ENCODE results near the gene TBC1D22A.

The TBC1D22A gene

GRCh38 chr22:47055461-47055860 is 293.0 kb downstream of the TBC1D22A start:
- TF ChIP-seq PATZ1 (CRISPR knock-in tag; IDR thresholded peaks at IDR 0.05; ENCODE audit: borderline replicate concordance), result no peak
- no peak for TF ChIP-seq ZC3H10 (CRISPR knock-in tag; IDR thresholded peaks at IDR 0.05)
- no peak for TF ChIP-seq RARB (CRISPR knock-in tag; IDR thresholded peaks at IDR 0.05)
- no peak for TF ChIP-seq CSDC2 (CRISPR knock-in tag; IDR thresholded peaks at IDR 0.05)
- TF ChIP-seq ZFP30 (CRISPR knock-in tag; IDR thresholded peaks at IDR 0.05), result no peak
- no peak for TF ChIP-seq TCF4 (CRISPR knock-in tag; IDR thresholded peaks at IDR 0.05; ENCODE audit: borderline replicate concordance)
- TF ChIP-seq SNAI2 (CRISPR knock-in tag; IDR thresholded peaks at IDR 0.05), result no peak
- no peak for TF ChIP-seq ARNTL (CRISPR knock-in tag; IDR thresholded peaks at IDR 0.05; ENCODE audit: borderline replicate concordance, low read depth)
- no peak for TF ChIP-seq OSR1 (CRISPR knock-in tag; IDR thresholded peaks at IDR 0.05)
- TF ChIP-seq TOX (CRISPR knock-in tag; IDR thresholded peaks at IDR 0.05; ENCODE audit: borderline replicate concordance), result no peak
- TF ChIP-seq ZNF8 (CRISPR knock-in tag; IDR thresholded peaks at IDR 0.05), result no peak
- no peak for TF ChIP-seq ZNF565 (CRISPR knock-in tag; conservative IDR thresholded peaks at IDR 0.05; ENCODE audit: low read depth)
- TF ChIP-seq, protein P1, sequence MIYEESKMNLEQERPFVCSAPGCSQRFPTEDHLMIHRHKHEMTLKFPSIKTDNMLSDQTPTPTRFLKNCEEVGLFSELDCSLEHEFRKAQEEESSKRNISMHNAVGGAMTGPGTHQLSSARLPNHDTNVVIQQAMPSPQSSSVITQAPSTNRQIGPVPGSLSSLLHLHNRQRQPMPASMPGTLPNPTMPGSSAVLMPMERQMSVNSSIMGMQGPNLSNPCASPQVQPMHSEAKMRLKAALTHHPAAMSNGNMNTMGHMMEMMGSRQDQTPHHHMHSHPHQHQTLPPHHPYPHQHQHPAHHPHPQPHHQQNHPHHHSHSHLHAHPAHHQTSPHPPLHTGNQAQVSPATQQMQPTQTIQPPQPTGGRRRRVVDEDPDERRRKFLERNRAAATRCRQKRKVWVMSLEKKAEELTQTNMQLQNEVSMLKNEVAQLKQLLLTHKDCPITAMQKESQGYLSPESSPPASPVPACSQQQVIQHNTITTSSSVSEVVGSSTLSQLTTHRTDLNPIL (CRISPR knock-in tag; IDR thresholded peaks at IDR 0.05; ENCODE audit: low read depth), result no peak
- no peak for TF ChIP-seq POU6F1 (CRISPR knock-in tag; IDR thresholded peaks at IDR 0.05; ENCODE audit: borderline replicate concordance, low read depth)
- TF ChIP-seq, protein P2, sequence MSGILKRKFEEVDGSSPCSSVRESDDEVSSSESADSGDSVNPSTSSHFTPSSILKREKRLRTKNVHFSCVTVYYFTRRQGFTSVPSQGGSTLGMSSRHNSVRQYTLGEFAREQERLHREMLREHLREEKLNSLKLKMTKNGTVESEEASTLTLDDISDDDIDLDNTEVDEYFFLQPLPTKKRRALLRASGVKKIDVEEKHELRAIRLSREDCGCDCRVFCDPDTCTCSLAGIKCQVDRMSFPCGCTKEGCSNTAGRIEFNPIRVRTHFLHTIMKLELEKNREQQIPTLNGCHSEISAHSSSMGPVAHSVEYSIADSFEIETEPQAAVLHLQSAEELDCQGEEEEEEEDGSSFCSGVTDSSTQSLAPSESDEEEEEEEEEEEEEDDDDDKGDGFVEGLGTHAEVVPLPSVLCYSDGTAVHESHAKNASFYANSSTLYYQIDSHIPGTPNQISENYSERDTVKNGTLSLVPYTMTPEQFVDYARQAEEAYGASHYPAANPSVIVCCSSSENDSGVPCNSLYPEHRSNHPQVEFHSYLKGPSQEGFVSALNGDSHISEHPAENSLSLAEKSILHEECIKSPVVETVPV (CRISPR knock-in tag; IDR thresholded peaks at IDR 0.05), result no peak
- no peak for TF ChIP-seq GLIS3 (CRISPR knock-in tag; IDR thresholded peaks at IDR 0.05)
- TF ChIP-seq ZFP3 (CRISPR knock-in tag; IDR thresholded peaks at IDR 0.05), result no peak
- TF ChIP-seq ESRRG (CRISPR knock-in tag; IDR thresholded peaks at IDR 0.05), result no peak
- no peak for TF ChIP-seq PPARA (CRISPR knock-in tag; IDR thresholded peaks at IDR 0.05; ENCODE audit: borderline replicate concordance)
- ATAC-seq, result no peak

- no peak for TF ChIP-seq ISL1 (CRISPR knock-in tag; IDR thresholded peaks at IDR 0.05)
- TF ChIP-seq ZNF8 (CRISPR knock-in tag; IDR thresholded peaks at IDR 0.05), result no peak
- TF ChIP-seq RARB (CRISPR knock-in tag; IDR thresholded peaks at IDR 0.05), result no peak
- TF ChIP-seq ZFP30 (CRISPR knock-in tag; IDR thresholded peaks at IDR 0.05), result no peak
- no peak for TF ChIP-seq POU6F1 (CRISPR knock-in tag; IDR thresholded peaks at IDR 0.05; ENCODE audit: borderline replicate concordance, low read depth)
- no peak for TF ChIP-seq ZFP3 (CRISPR knock-in tag; IDR thresholded peaks at IDR 0.05)
- no peak for TF ChIP-seq OSR1 (CRISPR knock-in tag; IDR thresholded peaks at IDR 0.05)
- TF ChIP-seq ARNTL (CRISPR knock-in tag; IDR thresholded peaks at IDR 0.05; ENCODE audit: borderline replicate concordance, low read depth), result no peak
- ATAC-seq, result no peak
Measured at GRCh38 chr22:47055921-47056320, 293.5 kb downstream of the TBC1D22A start.

DNA sequence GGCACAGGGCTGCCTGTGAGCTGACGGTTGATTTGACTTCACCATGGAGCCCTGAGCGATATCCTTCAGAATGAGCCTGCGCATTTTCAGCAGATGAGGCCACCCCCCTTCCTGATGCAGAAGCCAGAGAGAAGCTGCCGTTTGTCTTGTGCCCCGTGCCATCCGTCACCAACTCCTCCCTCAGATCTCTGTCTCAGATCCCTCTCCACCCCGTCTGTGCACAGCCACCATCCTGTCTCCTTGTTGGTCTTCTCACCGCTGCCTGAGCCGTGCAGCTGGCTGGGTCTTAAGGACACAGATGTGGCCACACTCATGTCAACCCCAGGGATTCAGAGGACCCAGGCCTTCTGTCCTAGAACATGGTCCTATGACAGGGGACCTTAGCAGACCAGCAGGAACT is 293.9 kb downstream of the TBC1D22A start:
- ATAC-seq, result no peak
- TF ChIP-seq BACH2 (CRISPR knock-in tag; IDR thresholded peaks at IDR 0.05; ENCODE audit: borderline replicate concordance) (no peak), PPARA (CRISPR knock-in tag; IDR thresholded peaks at IDR 0.05; ENCODE audit: borderline replicate concordance) (no peak), TOX (CRISPR knock-in tag; IDR thresholded peaks at IDR 0.05; ENCODE audit: borderline replicate concordance) (no peak), CSDC2 (CRISPR knock-in tag; IDR thresholded peaks at IDR 0.05) (no peak), ZNF8 (CRISPR knock-in tag; IDR thresholded peaks at IDR 0.05) (no peak), POU6F1 (CRISPR knock-in tag; IDR thresholded peaks at IDR 0.05; ENCODE audit: borderline replicate concordance, low read depth) (no peak), ARNTL (CRISPR knock-in tag; IDR thresholded peaks at IDR 0.05; ENCODE audit: borderline replicate concordance, low read depth) (no peak), ZC3H10 (CRISPR knock-in tag; IDR thresholded peaks at IDR 0.05) (no peak), ZFP30 (CRISPR knock-in tag; IDR thresholded peaks at IDR 0.05) (no peak), TCF4 (CRISPR knock-in tag; IDR thresholded peaks at IDR 0.05; ENCODE audit: borderline replicate concordance) (no peak), RARB (CRISPR knock-in tag; IDR thresholded peaks at IDR 0.05) (no peak), GLIS3 (CRISPR knock-in tag; IDR thresholded peaks at IDR 0.05) (no peak), OSR1 (CRISPR knock-in tag; IDR thresholded peaks at IDR 0.05) (no peak), ISL1 (CRISPR knock-in tag; IDR thresholded peaks at IDR 0.05) (no peak)
- TF ChIP-seq, protein P2 (CRISPR knock-in tag; IDR thresholded peaks at IDR 0.05), result no peak
- TF ChIP-seq, protein P3, sequence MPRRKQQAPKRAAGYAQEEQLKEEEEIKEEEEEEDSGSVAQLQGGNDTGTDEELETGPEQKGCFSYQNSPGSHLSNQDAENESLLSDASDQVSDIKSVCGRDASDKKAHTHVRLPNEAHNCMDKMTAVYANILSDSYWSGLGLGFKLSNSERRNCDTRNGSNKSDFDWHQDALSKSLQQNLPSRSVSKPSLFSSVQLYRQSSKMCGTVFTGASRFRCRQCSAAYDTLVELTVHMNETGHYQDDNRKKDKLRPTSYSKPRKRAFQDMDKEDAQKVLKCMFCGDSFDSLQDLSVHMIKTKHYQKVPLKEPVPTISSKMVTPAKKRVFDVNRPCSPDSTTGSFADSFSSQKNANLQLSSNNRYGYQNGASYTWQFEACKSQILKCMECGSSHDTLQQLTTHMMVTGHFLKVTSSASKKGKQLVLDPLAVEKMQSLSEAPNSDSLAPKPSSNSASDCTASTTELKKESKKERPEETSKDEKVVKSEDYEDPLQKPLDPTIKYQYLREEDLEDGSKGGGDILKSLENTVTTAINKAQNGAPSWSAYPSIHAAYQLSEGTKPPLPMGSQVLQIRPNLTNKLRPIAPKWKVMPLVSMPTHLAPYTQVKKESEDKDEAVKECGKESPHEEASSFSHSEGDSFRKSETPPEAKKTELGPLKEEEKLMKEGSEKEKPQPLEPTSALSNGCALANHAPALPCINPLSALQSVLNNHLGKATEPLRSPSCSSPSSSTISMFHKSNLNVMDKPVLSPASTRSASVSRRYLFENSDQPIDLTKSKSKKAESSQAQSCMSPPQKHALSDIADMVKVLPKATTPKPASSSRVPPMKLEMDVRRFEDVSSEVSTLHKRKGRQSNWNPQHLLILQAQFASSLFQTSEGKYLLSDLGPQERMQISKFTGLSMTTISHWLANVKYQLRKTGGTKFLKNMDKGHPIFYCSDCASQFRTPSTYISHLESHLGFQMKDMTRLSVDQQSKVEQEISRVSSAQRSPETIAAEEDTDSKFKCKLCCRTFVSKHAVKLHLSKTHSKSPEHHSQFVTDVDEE (CRISPR knock-in tag; IDR thresholded peaks at IDR 0.05), result no peak
